EH (cell line): ENCODE results near the gene FERD3L.

Source experiments
- DNase-seq: peaks from one replicate; pipeline ENCODE4 v3.0.0-alpha.2; 2015; ENCODE audit warnings: low read depth

FERD3L gene

DNA sequence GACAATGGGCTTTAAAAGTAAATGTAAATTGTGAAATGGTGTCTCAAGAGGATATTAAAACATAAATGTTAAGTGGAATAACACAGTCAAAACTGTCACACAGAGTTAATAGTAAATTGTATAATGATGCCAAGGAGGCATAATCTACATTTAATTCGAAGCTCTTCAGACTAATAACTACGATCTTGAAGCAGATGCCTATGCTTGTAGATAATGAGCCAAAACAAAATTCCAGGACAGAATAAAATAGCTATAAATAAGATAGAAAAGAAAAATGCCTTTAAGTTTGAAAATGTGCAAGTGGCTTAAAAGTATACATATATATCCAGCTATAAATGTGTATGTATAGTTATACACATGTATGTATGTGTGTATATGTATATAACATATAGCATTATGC lies 45.3 kb downstream of the FERD3L start:
- no peak for DNase-seq

DNA sequence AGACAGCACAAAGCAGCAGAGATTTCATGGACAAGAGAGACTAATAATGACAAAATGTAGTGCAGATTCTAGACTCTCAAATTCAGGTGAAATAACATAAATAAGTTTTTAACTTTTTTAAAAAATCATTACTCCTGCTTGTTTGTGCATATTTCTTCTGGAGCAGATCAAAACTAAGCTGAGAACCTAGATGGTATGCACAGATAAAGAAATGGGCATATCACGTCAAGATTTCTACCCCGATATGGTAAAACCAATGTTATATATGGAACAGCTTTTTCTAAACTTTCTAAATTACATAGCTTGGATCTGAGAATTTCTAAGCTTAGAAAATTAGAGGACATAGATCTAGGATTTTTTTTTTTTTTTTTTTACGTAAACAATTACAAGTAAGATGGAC lies 46.0 kb downstream of the FERD3L start:
- DNase-seq, result no peak

DNA sequence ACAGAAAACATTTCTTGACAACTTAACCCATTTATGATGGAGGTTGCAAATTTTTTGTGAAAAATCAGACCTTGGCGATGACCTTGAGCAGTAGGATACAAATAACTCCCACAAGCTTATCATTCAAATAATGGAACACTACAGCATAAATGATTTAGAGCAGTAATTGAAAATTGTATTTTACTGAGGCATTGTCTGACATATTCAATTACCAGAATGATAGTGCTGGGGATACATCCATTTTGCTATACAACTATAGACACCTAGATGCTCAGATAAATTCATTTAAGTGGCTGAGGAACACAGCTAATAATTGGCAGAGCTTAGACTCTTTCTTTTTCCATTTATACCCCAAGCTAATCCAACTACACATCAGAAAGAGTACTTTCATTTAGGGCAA lies 46.7 kb downstream of the FERD3L start:
- no peak for DNase-seq

DNA sequence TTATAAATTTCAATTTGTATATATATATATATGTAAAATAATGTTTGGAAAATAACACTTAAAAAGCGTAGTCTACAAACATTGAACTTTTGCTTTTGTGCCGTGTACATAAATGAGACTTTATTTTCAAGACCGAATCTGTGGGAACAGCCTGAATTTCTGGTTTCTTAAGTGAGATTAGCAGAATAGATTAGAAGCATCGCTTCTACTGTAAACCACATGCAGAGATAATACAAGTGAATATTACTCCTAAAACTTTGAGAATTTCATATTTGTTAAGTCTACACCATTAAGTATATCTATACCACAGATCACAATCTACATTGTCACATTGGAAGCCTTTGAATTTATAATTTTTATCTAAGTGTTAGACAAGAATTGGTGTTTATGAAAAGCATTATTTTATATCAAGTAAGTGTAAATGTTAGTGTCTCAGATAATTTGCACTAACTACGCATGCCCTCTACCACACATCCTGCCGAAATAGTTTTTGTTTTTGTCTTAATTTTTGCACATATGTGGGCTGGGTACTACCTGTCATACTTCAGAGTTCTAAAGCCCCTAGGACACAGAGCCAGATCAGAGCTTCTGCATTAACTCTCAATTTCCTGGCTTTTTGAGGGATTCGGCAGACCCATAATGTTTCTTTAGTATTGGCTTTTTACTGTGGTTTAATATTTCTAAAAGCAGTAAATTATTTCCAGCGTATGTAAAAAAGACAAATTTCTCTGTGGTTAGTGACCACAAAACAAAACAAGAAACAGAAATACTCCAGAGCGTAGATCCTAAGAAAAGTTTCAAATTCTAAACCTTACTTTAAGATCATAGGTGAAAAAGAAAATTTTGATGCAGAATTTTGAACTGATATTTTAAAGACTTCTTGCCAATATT lies 47.8 kb downstream of the FERD3L start:
- no peak for DNase-seq

DNA sequence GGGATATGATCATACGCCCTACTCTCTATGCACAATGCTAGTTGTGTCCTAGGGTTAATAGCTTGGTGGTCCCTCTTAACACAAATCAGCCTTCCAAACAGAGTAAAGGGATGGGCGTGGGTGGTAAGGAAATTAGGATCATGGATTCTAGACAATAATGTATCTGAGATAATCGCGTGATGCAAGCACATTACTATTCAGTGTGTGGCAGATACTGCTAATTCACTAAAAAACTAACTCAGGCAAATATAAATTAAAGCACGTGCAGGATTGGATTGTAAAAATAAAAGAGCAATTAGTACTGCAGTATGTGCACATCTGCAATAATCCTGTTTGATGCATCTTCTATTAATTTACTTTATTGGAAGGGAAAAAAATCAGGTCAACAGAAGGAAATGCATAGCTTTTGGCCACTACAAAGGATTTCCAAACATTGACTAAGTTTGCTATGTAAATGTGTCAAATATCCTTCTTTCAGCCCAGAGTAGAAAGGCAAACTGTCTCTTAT lies 49.8 kb downstream of the FERD3L start:
- DNase-seq, result peak; percentile 10
